NB4 (cell line): ENCODE data around the gene ADCYAP1.

Experiments used
- CTCF ChIP-seq: IDR thresholded peaks from one replicate; pipeline ENCODE4 v1.5.1; 2012; ENCODE audit warnings: low read depth, low read length
- POLR2A ChIP-seq: IDR thresholded peaks from 2 replicates; pipeline ENCODE4 v1.6.1; 2011; ENCODE audit warnings: mild to moderate bottlenecking; ENCODE audit not compliant: insufficient read length; ENCODE audit errors: extremely low read depth

GRCh38 chr18:941331-941730, 36.7 kb downstream of the ADCYAP1 start:
- TF ChIP-seq CTCF (no peak), POLR2A (no peak)
